Pancreas (tissue), 10 donors: ENCODE measurements around the gene DEF6. TPM values are rescaled to one million over a fixed set of nuclear protein-coding genes. Genes with fewer than 3 reads are reported as not detected.
A peak's percentile ranks its signal among the peaks of the same experiment; 100 is the strongest.

Source experiments
- ATAC-seq, 4 donors: fragments of 200-7000 bp; cut with Tn5 transposase; one replicate each; pipeline versions ENCODE4 v1.8.0 to v1.9.1; 2020; ENCODE audit warnings: mild to moderate bottlenecking in 4 of 4, moderate library complexity in 4 of 4
- DNase-seq, 6 donors: peaks; one replicate each; pipeline ENCODE4 v3.0.0-alpha.2; 2020
- FAIRE-seq: peaks from 2 replicates; lab custom pipeline; 2012; peaks lifted over from hg19 to GRCh38; lab: Jason Lieb, UNC
- H3K27ac ChIP-seq, 4 donors: fragments of 200-600 bp; sonication (generic); 1 replicate in 3 of 4; 2 replicates in 1 of 4; pipeline versions ENCODE4 v1.5.0 to v1.8.0; 2020
- H3K27me3 ChIP-seq, 4 donors: fragments of 200-600 bp; one replicate each; pipeline ENCODE4 v1.8.0; 2021
- H3K36me3 ChIP-seq, 3 donors: fragments of 200-600 bp; sonication (generic) in 1 of 3; one replicate each; pipeline versions ENCODE4 v1.5.0 to v1.8.0; 2020 to 2021
- H3K4me1 ChIP-seq, 3 donors: fragments of 200-600 bp; one replicate each; pipeline ENCODE4 v1.8.0; 2021
- H3K4me3 ChIP-seq, 4 donors: fragments of 200-600 bp; sonication (generic) in 2 of 4; one replicate each; pipeline versions ENCODE4 v1.5.0 to v1.8.0; 2020 to 2021
- H3K9me3 ChIP-seq, 4 donors: fragments of 200-600 bp; one replicate each; pipeline ENCODE4 v1.8.0; 2021
- WGBS, 2 donors: extraction: QIAGEN DNeasy Blood & Tissue Kit; methylation state at CpG; one replicate each; pipeline ENCODE4 v1.1.7; 2013; 5-methylcytosine and 5-hydroxymethylcytosine counted together
- intact Hi-C, 3 donors: fragments of 100-400 bp; cut with DNase I; formaldehyde crosslinking; loops; one replicate each; pipeline versions ENCODE4 v1.11.1 to v1.14.2; 2022
- polyA plus RNA-seq, 2 donors: library from polyadenylated mRNA; stranded (reverse); fragments of 200-250 nt; gene quantifications; one replicate each; pipeline ENCODE4 v1.2.3, GENCODE V29; 2013
- total RNA-seq, 6 donors: library from RNA; stranded (reverse); fragmentation: NEBNext Ultra II Directional in 4 of 6; extraction: Animal tissue kit (Norgen Biotek cat#: 25700) in 4 of 6; gene quantifications; one replicate each; pipeline versions ENCODE4 v1.2.1 to v1.2.4, GENCODE V29; 2021 to 2023
- TF ChIP-seq, protein P1 (sequence below), 4 donors: fragments of 200-600 bp; sonication (generic) in 3 of 4; IDR thresholded peaks; one replicate each; pipeline versions ENCODE4 v1.5.0 to v1.8.0; 2021; ENCODE audit warnings: antibody characterized with exemption in 4 of 4
- donor health status: healthy with polysubstance abuse.
- donor health status: DM: no; HTN: no; CAD: no; lungs with moderate emphysema.
- donor health status: DM: no; HTN: no; CAD: no.
- donor health status: control.
- donor health status: control.
- donor health status: Bipolar disorder and iron deficiency.
- donor health status: DM: yes; HTN: yes; CAD: no.
- donor health status: DM: no; HTN: no; CAD: no.
- donor health status: DM: no; HTN: no; CAD: no.
- donor health status: DM: yes; HTN: yes; CAD: no.

The DEF6 gene
- total and polyA plus RNA-seq, 8 donors: 9.4 to 40.6 (median 13.6) TPM

DNA sequence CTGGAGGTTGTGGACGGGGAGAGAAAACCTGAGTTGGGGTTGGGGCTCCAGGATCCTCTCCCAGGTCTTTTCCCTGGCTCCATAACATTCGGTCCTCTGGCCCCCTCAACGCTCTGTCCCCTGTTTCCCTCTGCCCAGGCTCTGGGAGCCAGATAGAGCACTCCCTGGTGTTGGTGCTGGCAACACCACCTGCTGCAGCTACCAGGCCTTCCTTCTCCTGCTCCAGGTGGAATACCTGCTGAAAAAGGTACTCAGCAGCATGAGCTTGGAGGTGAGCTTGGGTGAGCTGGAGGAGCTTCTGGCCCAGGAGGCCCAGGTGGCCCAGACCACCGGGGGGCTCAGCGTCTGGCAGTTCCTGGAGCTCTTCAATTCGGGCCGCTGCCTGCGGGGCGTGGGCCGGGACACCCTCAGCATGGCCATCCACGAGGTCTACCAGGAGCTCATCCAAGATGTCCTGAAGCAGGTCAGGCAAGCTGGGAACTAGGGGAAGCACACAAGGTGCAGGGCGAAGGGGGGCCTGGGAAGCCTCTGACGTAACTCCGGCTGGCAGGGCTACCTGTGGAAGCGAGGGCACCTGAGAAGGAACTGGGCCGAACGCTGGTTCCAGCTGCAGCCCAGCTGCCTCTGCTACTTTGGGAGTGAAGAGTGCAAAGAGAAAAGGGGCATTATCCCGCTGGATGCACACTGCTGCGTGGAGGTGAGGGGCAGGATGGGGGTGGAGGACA, 14.6 kb downstream of the DEF6 start:
- Histone ChIP-seq H3K4me1 (no peaks in the 10 kb centered on the region), H3K36me3 (no peaks in the 10 kb centered on the region), H3K4me3 (no peak overlapping the region), H3K9me3 (no peaks in the 10 kb centered on the region), H3K27ac (no peak overlapping the region), H3K27me3 (no peaks in the 10 kb centered on the region)
- TF ChIP-seq, protein P1, sequence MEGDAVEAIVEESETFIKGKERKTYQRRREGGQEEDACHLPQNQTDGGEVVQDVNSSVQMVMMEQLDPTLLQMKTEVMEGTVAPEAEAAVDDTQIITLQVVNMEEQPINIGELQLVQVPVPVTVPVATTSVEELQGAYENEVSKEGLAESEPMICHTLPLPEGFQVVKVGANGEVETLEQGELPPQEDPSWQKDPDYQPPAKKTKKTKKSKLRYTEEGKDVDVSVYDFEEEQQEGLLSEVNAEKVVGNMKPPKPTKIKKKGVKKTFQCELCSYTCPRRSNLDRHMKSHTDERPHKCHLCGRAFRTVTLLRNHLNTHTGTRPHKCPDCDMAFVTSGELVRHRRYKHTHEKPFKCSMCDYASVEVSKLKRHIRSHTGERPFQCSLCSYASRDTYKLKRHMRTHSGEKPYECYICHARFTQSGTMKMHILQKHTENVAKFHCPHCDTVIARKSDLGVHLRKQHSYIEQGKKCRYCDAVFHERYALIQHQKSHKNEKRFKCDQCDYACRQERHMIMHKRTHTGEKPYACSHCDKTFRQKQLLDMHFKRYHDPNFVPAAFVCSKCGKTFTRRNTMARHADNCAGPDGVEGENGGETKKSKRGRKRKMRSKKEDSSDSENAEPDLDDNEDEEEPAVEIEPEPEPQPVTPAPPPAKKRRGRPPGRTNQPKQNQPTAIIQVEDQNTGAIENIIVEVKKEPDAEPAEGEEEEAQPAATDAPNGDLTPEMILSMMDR (IDR thresholded peaks at IDR 0.05): no peak
- 86 to 90% methylated on average over 19 of the region's 19 CpGs for WGBS, 2 donors
- no peak for FAIRE-seq
- DNase-seq: peak in 1 of 6 donors; percentile 46
- peak in 1 of 4 donors; percentile 12 for ATAC-seq
- intact Hi-C loops: no loop called here

DNA sequence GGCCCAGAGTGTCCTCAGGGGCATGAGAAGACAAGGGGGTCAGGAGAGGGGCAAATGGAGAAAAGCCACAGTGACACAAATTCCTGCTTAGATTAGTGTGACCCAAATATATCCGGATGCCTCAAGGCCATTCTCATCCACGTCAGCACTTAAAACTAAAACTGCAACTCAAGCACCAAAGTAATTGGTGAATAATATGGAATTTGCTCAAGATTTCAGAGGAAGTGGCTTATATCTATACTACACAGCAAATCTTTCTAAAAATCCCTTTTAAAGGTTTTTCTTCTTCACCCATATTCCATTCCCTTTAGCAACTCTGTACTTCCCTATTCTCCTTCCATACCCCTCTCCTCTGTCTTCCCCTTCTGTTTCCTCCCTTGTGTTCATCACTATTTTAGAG, 15.2 kb downstream of the DEF6 start:
- no peak for ATAC-seq
- H3K9me3 ChIP-seq: no peaks in the 10 kb centered on the region
- no peak overlapping the region for H3K27ac ChIP-seq
- no peaks in the 10 kb centered on the region for H3K36me3 ChIP-seq
- FAIRE-seq: no peak
- no peak overlapping the region for H3K4me3 ChIP-seq
- intact Hi-C loops: no loop called here
- no peak for DNase-seq
- H3K4me1 ChIP-seq: no peaks in the 10 kb centered on the region
- TF ChIP-seq, protein P1 (IDR thresholded peaks at IDR 0.05): no peak
- WGBS, 2 donors: 40 to 43% methylated on average over 2 of the region's 2 CpGs
- no peaks in the 10 kb centered on the region for H3K27me3 ChIP-seq

DNA sequence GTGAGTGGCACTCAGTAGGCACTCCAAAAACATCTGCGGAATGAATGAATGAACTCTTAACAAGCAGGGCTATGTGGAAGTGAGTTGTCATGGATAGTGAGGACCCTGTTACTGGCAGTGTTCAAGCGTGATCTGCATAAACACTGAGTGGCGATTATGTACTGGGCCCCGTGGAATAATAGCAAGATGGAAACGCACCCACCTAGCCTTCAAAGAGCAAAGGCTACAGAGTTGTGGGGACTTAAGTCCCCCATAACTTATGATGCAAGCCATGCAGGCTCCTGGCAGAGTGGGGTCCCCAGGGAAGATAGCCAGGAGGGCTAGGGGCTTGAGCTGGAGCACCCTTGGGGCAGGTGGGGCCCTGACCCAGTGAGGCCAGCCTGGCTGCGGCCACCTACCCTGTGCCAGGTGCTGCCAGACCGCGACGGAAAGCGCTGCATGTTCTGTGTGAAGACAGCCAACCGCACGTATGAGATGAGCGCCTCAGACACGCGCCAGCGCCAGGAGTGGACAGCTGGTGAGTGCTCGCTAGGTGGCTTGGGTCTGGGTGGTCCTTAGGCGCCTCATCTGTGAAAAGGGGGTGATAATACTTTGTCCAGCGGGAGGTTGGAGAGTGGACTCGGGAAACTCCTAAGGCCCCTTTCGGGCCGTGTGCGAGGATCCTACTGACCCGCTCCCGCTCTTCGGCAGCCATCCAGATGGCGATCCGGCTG, 20.0 kb downstream of the DEF6 start:
- Histone ChIP-seq H3K27ac (peak overlapping the region in 1 of 4 donors; percentile 31), H3K36me3 (no peaks in the 10 kb centered on the region), H3K4me1 (peaks cover 3 to 7% (median 4%) of the 10 kb centered on the region in 3 donors), H3K27me3 (no peaks in the 10 kb centered on the region), H3K4me3 (peak overlapping the region; percentile 36 to 65 (median 43)), H3K9me3 (no peaks in the 10 kb centered on the region)
- TF ChIP-seq, protein P1 (IDR thresholded peaks at IDR 0.05): no peak
- ATAC-seq (peak; percentile 32 to 56 (median 51)), DNase-seq (peak in 2 of 6 donors; percentile 42 to 81), FAIRE-seq (no peak)
- intact Hi-C loops: no loop called here
- WGBS, 2 donors: 22 to 27% methylated on average over 28 of the region's 28 CpGs

DNA sequence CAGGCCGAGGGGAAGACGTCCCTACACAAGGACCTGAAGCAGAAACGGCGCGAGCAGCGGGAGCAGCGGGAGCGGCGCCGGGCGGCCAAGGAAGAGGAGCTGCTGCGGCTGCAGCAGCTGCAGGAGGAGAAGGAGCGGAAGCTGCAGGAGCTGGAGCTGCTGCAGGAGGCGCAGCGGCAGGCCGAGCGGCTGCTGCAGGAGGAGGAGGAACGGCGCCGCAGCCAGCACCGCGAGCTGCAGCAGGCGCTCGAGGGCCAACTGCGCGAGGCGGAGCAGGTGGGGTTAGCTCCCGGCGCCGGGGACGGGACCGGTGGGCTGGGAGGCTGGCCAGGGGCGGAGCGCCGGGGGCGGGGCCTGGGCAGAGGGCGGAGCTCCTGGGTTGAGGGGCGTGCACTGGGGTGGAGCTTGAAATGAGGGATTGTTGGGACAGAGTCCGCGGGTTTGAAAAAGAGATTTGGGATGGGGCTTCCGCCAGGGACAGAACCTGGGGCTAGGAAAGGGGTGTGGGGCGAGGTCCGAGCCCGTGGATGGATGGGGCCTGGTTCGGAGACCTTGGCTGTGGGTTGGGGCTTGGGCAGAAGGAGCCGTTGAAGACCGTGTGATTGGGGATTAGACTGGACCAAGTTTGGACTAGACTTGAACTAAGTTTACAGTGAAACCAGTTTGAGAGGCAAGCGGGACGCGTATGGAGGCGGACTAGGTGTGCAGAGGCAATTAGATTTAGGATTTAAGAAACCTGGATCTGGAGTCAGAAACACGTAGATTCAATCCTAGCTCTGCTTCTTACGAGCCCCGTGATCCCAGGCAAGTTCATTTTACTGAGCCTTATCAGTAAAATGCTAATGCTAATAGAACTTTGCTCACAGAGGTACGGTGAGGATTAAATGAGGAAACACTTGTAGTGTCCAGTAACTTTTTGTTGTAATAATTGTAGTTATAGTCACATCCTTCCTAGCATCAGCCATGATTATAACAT, 20.9 kb downstream of the DEF6 start:
- H3K36me3 ChIP-seq: no peaks in the 10 kb centered on the region
- intact Hi-C loops: no loop called here
- TF ChIP-seq, protein P1 (IDR thresholded peaks at IDR 0.05): no peak
- H3K4me1 ChIP-seq: peaks cover 3 to 7% (median 4%) of the 10 kb centered on the region in 3 donors
- H3K4me3 ChIP-seq: peak overlapping the region; percentile 36 to 65 (median 43)
- no peaks in the 10 kb centered on the region for H3K27me3 ChIP-seq
- H3K9me3 ChIP-seq: no peaks in the 10 kb centered on the region
- WGBS, 2 donors: 6 to 9% methylated on average over 54 to 55 of the region's 55 CpGs
- peak; percentile 97 to 100 (median 100) for ATAC-seq
- FAIRE-seq: no peak
- H3K27ac ChIP-seq: peak overlapping the region in 2 of 4 donors; percentile 29 to 31
- peak; percentile 78 to 96 (median 89) for DNase-seq
